ENCODE measurements around the gene PTCHD1. TPM values are rescaled to one million over a fixed set of nuclear protein-coding genes. Genes with fewer than 3 reads are reported as not detected.
A peak's percentile ranks its signal among the peaks of the same experiment; 100 is the strongest.

The PTCHD1 gene
- total and polyA plus RNA-seq, 12 donors = under 0.01 to 0.28 (median 0.03) TPM; not detected in 2

GRCh38 chrX:23434356-23434884 lies 99.8 kb downstream of the PTCHD1 start:
- H3K4me1 ChIP-seq = peaks cover 0 to 14% (median 0%) of the 10 kb centered on the region in 9 donors
- no peaks in the 10 kb centered on the region for H3K9me3 ChIP-seq
- DNase-seq = peak; percentile 63 to 72
- TF ChIP-seq CTCF (IDR thresholded peaks at IDR 0.05) = no peak
- no peaks in the 10 kb centered on the region for H3K36me3 ChIP-seq
- peak; percentile 92 to 94 (median 93) for ATAC-seq
- H3K27ac ChIP-seq = peak overlapping the region in 5 of 10 donors; percentile 3 to 64 (median 28)
- intact Hi-C loops (cut with DNase I) = no loop called here
- 41 to 59% methylated on average over 3 of the region's 3 CpGs for WGBS, 2 donors
- no peak overlapping the region for H3K4me3 ChIP-seq
- no peaks in the 10 kb centered on the region for H3K27me3 ChIP-seq

- Histone ChIP-seq H3K4me3 (no peak overlapping the region), H3K27me3 (no peaks in the 10 kb centered on the region), H3K4me1 (peaks cover 0 to 14% (median 0%) of the 10 kb centered on the region in 9 donors), H3K36me3 (no peaks in the 10 kb centered on the region), H3K27ac (peak overlapping the region in 5 of 10 donors; percentile 3 to 64 (median 28)), H3K9me3 (no peaks in the 10 kb centered on the region)
- no peak for TF ChIP-seq CTCF (IDR thresholded peaks at IDR 0.05)
- 83 to 85% methylated on average over 1 of the region's 1 CpG for WGBS, 2 donors
- ATAC-seq = peak in 1 of 8 donors; percentile 12
- intact Hi-C loops (cut with DNase I) = no loop called here
- DNase-seq = no peak
These were observed 100.5 kb downstream of the PTCHD1 start for GRCh38 chrX:23435108-23435507.

- Histone ChIP-seq H3K4me3 (no peak overlapping the region), H3K36me3 (no peaks in the 10 kb centered on the region), H3K27ac (peak overlapping the region in 3 of 10 donors; percentile 25 to 64 (median 55)), H3K9me3 (no peaks in the 10 kb centered on the region), H3K27me3 (no peaks in the 10 kb centered on the region), H3K4me1 (peaks cover 0 to 14% (median 0%) of the 10 kb centered on the region in 9 donors)
- intact Hi-C loops (cut with DNase I) = no loop called here
- 88 to 92% methylated on average over 2 of the region's 2 CpGs for WGBS, 2 donors
- DNase-seq = no peak
- no peak for ATAC-seq
- TF ChIP-seq CTCF (IDR thresholded peaks at IDR 0.05) = no peak
These were observed 100.9 kb downstream of the PTCHD1 start for GRCh38 chrX:23435575-23435974.

- DNase-seq (no peak), ATAC-seq (no peak)
- H3K9me3 ChIP-seq = no peaks in the 10 kb centered on the region
- no peak overlapping the region for H3K27ac ChIP-seq
- H3K4me1 ChIP-seq = peaks cover 0 to 14% (median 0%) of the 10 kb centered on the region in 9 donors
- H3K36me3 ChIP-seq = no peaks in the 10 kb centered on the region
- intact Hi-C loops (cut with DNase I) = no loop called here
- no peaks in the 10 kb centered on the region for H3K27me3 ChIP-seq
- WGBS, 2 donors = 67 to 73% methylated on average over 1 of the region's 1 CpG
- H3K4me3 ChIP-seq = no peak overlapping the region
- no peak for TF ChIP-seq CTCF (IDR thresholded peaks at IDR 0.05)
These were observed 102.2 kb downstream of the PTCHD1 start for GRCh38 chrX:23436875-23437274.

Measured in heart right ventricle (tissue), 16 donors.